ENCODE measurements around the gene SLC22A5.
"Not testable (repeated sequence)": the region's sequence is repeated elsewhere in the genome, so short reads cannot be mapped to it uniquely, and the experiment has no call there.

SLC22A5 gene

DNA sequence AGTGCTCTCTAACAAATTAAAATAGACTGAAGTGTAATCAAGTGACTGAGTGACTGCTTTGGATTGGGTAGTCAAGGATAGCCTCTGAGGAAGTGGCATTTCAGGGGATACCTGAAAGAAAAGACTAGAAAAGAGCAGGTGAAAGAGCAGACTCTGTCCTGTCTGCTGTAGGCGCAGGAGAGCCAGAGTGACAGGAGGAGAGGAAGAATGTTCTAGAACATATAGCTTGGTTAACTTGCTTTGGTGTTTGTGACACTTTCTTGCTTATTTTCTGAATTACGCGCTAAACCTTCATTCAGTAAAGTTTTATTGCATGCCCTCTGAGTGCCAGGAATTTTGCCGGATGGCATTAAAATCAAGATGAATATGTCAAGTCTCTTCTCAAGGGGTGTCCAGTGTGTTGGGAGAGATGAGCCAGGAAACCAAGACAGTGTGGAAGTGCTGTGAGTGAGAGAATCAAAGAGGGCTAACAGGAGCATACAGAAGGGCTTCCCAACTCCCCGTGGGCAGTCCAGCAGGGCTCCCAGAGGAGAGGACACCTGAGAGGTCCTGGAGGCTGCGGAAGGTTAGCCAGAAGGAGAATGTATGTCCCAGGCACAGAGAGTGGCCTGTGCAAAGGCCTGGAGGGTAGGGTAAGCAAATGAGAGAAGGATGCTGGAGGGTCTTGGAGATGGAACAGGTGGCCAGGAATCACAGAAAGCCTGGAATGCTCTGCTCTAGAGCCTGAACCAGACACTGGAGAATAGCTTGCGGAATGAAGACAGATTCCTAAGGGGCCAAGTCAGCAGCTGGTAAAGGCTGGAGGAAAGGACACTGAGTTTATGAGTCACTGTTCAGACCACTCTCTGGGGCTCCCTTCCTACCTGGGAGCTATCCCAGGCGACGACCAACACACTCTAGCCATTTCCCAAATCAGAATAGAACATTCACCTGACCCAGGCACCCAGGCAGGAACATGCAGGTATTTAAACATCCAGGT lies 59.3 kb downstream of the SLC22A5 start:
- H3K27ac ChIP-seq (ENCODE audit: low read depth, low read length), result peak overlapping the region; percentile 79
- no peaks in the 10 kb centered on the region for H3K36me3 ChIP-seq (ENCODE audit: control insufficient read depth, insufficient read depth, low read length)
- no peaks in the 10 kb centered on the region for H3K27me3 ChIP-seq (ENCODE audit: control insufficient read depth, insufficient read depth, low read length)
- peaks cover 52% of the 10 kb centered on the region for H3K4me1 ChIP-seq (ENCODE audit: control insufficient read depth, insufficient read depth, low read length)
- H3K9ac ChIP-seq (ENCODE audit: low read length), result no peak overlapping the region
- no peak overlapping the region for H3K4me3 ChIP-seq (ENCODE audit: low read length)

DNA sequence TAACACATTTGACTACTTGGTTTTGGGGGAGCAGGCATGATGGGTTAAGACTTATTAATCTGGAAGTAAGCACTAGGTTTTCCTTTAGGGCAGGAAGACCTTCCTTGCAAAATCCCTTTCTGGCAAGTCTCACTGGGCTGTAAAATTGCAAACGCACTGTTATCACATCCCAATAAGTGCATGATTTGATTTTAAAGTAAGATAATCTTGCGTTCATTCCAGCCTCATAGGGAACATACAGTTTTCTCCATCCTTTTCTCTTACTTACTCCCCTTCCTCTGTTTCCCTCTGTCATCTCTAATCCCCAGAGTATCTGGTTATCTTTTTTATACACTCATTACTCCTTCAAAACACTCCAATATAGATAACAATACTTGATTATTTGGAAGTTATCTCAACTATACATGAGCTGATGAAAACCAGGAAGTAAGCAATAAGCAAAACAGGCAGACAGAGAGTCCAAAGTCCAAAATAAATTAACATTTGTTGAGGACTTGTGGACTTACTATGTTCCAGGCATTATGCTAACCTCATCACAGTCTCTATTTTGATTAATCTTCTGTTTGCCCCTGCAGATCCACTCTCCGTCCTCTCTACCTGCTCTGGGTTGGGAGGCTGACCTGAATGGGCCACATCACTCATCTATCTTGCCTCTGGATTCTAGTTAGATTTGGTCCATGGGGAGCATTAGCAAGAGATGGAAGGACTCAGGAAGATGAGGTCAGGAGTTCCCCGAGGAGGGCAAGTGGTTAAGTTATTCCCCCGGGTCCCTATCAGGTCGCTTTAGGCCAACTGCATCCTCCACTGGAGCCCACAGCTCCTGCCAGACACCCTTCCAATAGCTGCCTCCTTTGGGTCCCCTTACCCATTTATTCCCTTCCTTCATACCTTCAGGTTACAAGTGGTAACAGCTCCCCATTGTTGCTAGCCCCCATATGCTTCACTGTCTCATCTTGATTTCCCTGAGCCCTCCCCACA lies 60.2 kb downstream of the SLC22A5 start:
- no peak overlapping the region for H3K4me3 ChIP-seq (ENCODE audit: low read length)
- no peaks in the 10 kb centered on the region for H3K36me3 ChIP-seq (ENCODE audit: control insufficient read depth, insufficient read depth, low read length)
- H3K9ac ChIP-seq (ENCODE audit: low read length), result no peak overlapping the region
- H3K27ac ChIP-seq (ENCODE audit: low read depth, low read length), result peak overlapping the region; percentile 79
- no peaks in the 10 kb centered on the region for H3K27me3 ChIP-seq (ENCODE audit: control insufficient read depth, insufficient read depth, low read length)
- peaks cover 54% of the 10 kb centered on the region for H3K4me1 ChIP-seq (ENCODE audit: control insufficient read depth, insufficient read depth, low read length)

DNA sequence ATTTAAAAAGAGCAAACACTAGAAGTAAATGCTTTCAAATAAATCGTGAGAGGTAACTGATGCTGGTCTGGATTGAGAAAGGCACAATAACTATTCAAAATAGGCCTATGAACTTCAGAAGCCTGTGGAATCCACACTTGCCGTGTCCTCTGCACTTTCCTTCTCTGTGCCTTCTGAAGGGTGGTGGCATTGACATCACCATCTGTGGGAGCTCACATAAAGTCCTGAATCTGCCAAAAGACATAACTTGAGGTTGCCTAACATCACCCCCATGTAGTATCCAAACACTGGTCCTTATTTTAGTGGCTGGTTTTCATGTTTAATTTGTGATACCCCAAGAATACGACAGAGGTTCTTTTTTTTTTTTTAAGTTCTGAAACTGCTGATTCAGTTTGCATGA lies 61.2 kb downstream of the SLC22A5 start:
- no peak overlapping the region for H3K4me3 ChIP-seq (ENCODE audit: low read length)
- H3K36me3 ChIP-seq (ENCODE audit: control insufficient read depth, insufficient read depth, low read length), result no peaks in the 10 kb centered on the region
- no peak overlapping the region for H3K9ac ChIP-seq (ENCODE audit: low read length)
- H3K27me3 ChIP-seq (ENCODE audit: control insufficient read depth, insufficient read depth, low read length), result no peaks in the 10 kb centered on the region
- peak overlapping the region; percentile 16 for H3K27ac ChIP-seq (ENCODE audit: low read depth, low read length)
- H3K4me1 ChIP-seq (ENCODE audit: control insufficient read depth, insufficient read depth, low read length), result peaks cover 49% of the 10 kb centered on the region

DNA sequence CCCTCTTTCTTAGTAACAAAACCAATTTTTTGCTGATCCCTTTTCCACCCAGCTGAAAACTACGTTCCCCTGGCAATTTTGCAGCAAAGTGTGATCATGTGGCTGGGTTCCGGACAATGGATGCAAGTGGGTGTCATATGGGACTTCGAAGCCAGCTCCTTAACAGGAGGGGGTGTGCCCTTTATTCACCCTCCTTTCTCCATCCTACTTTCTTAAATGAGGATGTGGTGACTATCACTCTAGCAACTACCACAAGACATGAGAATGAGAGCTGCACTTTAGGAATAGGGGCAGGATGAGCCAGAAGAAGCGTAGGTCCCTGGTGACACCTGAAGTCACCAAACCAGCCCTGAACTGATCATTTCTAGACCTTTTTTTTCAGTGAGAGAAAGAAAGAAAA lies 62.1 kb downstream of the SLC22A5 start:
- H3K4me1 ChIP-seq (ENCODE audit: control insufficient read depth, insufficient read depth, low read length), result peaks cover 40% of the 10 kb centered on the region
- no peaks in the 10 kb centered on the region for H3K27me3 ChIP-seq (ENCODE audit: control insufficient read depth, insufficient read depth, low read length)
- H3K36me3 ChIP-seq (ENCODE audit: control insufficient read depth, insufficient read depth, low read length), result no peaks in the 10 kb centered on the region
- no peak overlapping the region for H3K4me3 ChIP-seq (ENCODE audit: low read length)
- no peak overlapping the region for H3K27ac ChIP-seq (ENCODE audit: low read depth, low read length)
- H3K9ac ChIP-seq (ENCODE audit: low read length), result no peak overlapping the region

DNA sequence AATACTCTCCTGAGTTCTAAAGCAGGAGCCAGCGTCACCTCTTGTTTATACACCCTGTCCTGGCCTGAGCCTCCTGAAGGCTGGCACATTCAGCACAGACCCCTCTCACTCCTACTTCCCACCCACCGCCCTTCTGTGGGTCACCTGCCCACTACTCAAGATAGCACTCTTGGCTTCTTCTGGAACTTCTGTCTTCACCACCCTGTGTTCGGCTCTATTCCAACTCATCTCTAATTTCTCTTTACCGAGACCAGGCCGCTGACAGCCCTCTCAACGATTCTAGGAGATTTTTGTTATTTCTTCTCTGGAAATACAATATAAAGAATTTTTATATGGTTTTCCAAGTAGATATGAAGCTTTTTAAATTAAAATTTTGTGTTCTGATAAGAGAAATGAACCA lies 63.6 kb downstream of the SLC22A5 start:
- Histone ChIP-seq H3K27ac (ENCODE audit: low read depth, low read length) (no peak overlapping the region), H3K4me1 (ENCODE audit: control insufficient read depth, insufficient read depth, low read length) (peaks cover 37% of the 10 kb centered on the region)

DNA sequence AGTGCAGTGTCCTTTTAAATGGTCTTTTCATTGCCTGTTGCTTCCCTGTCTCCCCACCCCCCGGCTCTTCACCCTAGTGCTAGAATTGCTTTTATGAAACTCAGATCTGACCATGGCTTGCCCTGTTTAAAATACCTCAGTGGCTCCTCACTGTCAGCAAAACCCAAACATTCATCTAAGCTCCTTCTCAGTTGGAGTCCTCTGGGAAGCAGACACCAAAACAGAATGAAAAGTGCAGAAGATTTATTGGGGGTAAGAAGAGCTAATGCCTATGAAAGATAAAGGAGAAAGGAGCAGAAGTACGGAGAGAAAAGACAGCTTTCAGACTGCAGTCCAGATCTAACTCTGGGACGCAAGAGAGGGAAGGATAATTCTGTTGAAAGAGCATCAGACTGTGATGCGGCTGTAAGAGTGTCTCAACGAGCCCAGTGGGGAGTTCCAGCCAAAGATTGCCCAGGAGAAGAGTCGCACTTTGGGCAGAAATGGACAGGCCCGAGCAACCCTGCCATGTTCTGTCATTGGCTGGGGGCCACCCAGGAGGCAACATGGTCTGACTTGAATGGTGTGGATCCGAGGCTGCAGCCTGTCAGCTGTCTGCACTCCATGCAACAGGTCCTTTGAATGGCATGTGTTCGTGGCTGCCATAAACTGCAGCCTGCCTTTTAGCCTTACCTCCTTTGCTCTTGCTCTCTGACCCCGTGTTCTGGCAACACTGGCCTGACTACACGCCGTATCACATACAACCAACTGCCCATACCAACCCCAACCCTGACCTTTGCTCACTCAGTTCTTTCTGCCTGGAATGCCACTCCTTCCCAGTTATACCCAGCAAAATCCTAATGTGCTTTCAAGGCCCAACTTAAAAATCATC lies 65.1 kb downstream of the SLC22A5 start:
- no peaks in the 10 kb centered on the region for H3K36me3 ChIP-seq (ENCODE audit: control insufficient read depth, insufficient read depth, low read length)
- H3K9ac ChIP-seq (ENCODE audit: low read length), result no peak overlapping the region
- H3K27ac ChIP-seq (ENCODE audit: low read depth, low read length), result peak overlapping the region; percentile 67
- peak overlapping the region; percentile 20 for H3K4me3 ChIP-seq (ENCODE audit: low read length)
- H3K27me3 ChIP-seq (ENCODE audit: control insufficient read depth, insufficient read depth, low read length), result no peaks in the 10 kb centered on the region
- H3K4me1 ChIP-seq (ENCODE audit: control insufficient read depth, insufficient read depth, low read length), result peaks cover 35% of the 10 kb centered on the region

More for the DNA sequence above, 63.6 kb downstream of the SLC22A5 start:
- Histone ChIP-seq H3K27me3 (ENCODE audit: control insufficient read depth, insufficient read depth, low read length) (no peaks in the 10 kb centered on the region), H3K4me3 (ENCODE audit: low read length) (no peak overlapping the region), H3K9ac (ENCODE audit: low read length) (no peak overlapping the region), H3K36me3 (ENCODE audit: control insufficient read depth, insufficient read depth, low read length) (no peaks in the 10 kb centered on the region)

DNA sequence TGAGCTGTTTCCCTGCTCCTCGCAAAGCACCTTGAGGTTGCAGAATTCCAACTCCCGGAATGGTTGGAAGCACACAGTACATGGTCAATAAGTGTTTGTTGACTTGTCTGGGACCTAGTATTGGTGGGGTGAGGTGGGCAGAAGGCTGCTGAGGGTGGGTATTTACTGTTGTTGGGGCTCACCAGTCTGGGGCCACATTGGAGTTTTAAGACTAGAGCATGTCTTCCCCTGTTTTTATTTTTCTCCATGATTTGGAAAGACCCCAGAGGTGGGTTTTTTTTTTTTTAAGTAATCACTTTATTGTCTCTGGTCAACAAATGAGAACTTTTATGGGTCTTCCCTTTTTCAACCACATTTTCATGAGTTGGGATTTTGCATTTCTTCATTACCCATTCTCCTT lies 65.9 kb downstream of the SLC22A5 start:
- Histone ChIP-seq H3K27me3 (ENCODE audit: control insufficient read depth, insufficient read depth, low read length) (no peaks in the 10 kb centered on the region), H3K4me1 (ENCODE audit: control insufficient read depth, insufficient read depth, low read length) (peaks cover 42% of the 10 kb centered on the region), H3K27ac (ENCODE audit: low read depth, low read length) (peak overlapping the region; percentile 67), H3K36me3 (ENCODE audit: control insufficient read depth, insufficient read depth, low read length) (no peaks in the 10 kb centered on the region), H3K4me3 (ENCODE audit: low read length) (no peak overlapping the region), H3K9ac (ENCODE audit: low read length) (no peak overlapping the region)

DNA sequence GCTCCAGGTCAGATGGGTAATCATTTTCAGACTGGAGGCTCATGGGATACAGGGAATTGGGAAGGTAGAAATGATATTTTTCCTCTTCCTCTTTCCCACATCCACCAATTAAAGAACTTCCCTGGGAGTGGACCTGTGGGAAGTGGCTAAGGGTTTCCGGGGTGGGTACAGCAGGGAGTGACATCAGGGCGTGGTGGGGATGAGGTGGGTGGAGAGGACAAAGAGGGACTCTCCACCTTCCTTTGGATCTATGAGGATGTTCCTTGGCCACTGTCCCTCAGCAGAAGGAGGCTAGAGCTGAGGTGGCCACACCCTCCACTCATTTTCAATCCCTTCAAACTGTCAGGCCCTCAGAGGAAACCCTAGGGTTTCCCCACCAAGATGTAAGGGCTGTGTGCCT lies 66.4 kb downstream of the SLC22A5 start:
- Histone ChIP-seq H3K4me1 (ENCODE audit: control insufficient read depth, insufficient read depth, low read length) (peaks cover 42% of the 10 kb centered on the region), H3K9ac (ENCODE audit: low read length) (no peak overlapping the region), H3K36me3 (ENCODE audit: control insufficient read depth, insufficient read depth, low read length) (no peaks in the 10 kb centered on the region), H3K4me3 (ENCODE audit: low read length) (no peak overlapping the region), H3K27ac (ENCODE audit: low read depth, low read length) (peak overlapping the region; percentile 8), H3K27me3 (ENCODE audit: control insufficient read depth, insufficient read depth, low read length) (no peaks in the 10 kb centered on the region)

DNA sequence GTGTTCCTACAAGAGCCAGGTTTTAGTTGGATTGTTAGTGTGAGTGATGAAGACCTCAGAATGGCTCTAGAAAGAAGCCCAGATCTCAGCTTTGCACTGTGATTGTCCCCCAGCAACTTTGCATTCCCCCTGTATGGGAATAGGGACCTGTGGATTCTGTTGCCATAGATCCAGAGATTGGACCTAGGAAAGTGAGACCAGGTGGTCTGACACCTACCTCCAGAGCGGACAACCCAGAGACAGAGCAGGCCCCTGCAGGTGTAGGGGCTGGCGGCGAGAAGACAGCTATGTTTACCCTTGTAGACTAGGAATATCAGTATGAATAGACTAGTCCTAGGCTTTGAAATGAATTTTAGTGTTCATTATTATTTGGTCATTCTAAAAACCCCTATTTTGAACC lies 67.4 kb downstream of the SLC22A5 start:
- H3K27ac ChIP-seq (ENCODE audit: low read depth, low read length), result peak overlapping the region; percentile 87
- H3K9ac ChIP-seq (ENCODE audit: low read length), result no peak overlapping the region
- H3K4me1 ChIP-seq (ENCODE audit: control insufficient read depth, insufficient read depth, low read length), result peaks cover 42% of the 10 kb centered on the region
- no peaks in the 10 kb centered on the region for H3K27me3 ChIP-seq (ENCODE audit: control insufficient read depth, insufficient read depth, low read length)
- no peak overlapping the region for H3K4me3 ChIP-seq (ENCODE audit: low read length)
- no peaks in the 10 kb centered on the region for H3K36me3 ChIP-seq (ENCODE audit: control insufficient read depth, insufficient read depth, low read length)

DNA sequence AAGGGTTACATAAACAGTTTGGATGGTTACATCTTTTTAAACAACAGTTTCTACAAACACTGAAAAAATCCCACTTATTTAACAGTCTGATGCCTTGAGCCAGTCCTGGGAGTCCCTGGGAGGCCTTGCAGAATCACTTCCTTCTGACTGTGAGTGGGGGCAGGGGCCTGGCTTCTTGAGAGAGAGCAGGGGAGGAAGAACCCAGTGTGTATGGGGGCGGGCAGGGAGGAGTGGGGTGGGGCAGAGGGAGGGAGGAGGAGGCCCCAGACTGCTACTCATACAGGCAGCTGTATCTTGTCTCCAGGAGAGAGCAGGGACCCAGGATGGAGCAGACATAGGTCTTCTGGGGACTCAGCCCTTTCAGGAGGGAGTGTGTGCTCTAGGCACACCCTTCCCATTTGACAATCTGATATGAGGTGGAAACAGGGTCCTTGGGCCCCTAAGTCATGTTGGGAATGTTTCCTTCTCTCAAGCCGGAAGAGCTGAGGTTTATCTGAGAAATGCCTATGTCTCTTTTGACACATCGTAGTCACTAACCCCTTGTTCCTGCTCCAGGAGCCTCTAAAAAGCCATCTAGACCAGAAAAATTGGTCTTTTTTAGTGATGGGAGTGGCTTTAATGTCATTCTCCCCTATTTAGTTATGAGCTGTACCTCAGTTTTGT lies 68.2 kb downstream of the SLC22A5 start:
- Histone ChIP-seq H3K27ac (ENCODE audit: low read depth, low read length) (peak overlapping the region; percentile 87), H3K4me3 (ENCODE audit: low read length) (no peak overlapping the region), H3K9ac (ENCODE audit: low read length) (no peak overlapping the region), H3K27me3 (ENCODE audit: control insufficient read depth, insufficient read depth, low read length) (no peaks in the 10 kb centered on the region), H3K36me3 (ENCODE audit: control insufficient read depth, insufficient read depth, low read length) (no peaks in the 10 kb centered on the region), H3K4me1 (ENCODE audit: control insufficient read depth, insufficient read depth, low read length) (peaks cover 42% of the 10 kb centered on the region)

DNA sequence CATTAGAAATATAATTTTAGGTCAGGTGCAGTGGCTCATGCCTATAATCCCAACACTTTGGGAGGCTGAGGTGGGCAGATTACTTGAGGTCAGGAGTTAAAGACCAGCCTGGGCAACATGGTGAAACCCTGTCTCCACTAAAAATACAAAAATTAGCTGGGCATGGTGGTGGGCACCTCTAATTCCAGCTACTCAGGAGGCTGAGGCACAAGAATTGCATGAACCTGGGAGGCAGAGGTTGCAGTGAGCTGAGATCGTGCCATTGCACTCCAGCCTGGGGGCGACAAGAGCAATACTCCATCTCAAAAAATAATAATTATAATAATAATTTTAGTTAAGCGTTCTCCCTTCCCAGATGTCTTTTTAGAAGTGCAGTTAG lies 68.7 kb downstream of the SLC22A5 start:
- peaks cover 42% of the 10 kb centered on the region for H3K4me1 ChIP-seq (ENCODE audit: control insufficient read depth, insufficient read depth, low read length)
- peak overlapping the region; percentile 87 for H3K27ac ChIP-seq (ENCODE audit: low read depth, low read length)

More for the DNA sequence above, 68.7 kb downstream of the SLC22A5 start:
- not testable (repeated sequence) for H3K27me3 ChIP-seq (ENCODE audit: control insufficient read depth, insufficient read depth, low read length); H3K9ac ChIP-seq (ENCODE audit: low read length); H3K36me3 ChIP-seq (ENCODE audit: control insufficient read depth, insufficient read depth, low read length); H3K4me3 ChIP-seq (ENCODE audit: low read length)

Data from rectal smooth muscle tissue (tissue), 1 donor.